Epidermal melanocyte (primary cell): ENCODE measurements around the gene ZNF524.

ENCODE experiments used
- DNase-seq: peaks from one replicate; pipeline ENCODE4 v3.0.0; 2011; ENCODE audit warnings: low spot score; ENCODE audit not compliant: insufficient read length

Gene ZNF524

DNA sequence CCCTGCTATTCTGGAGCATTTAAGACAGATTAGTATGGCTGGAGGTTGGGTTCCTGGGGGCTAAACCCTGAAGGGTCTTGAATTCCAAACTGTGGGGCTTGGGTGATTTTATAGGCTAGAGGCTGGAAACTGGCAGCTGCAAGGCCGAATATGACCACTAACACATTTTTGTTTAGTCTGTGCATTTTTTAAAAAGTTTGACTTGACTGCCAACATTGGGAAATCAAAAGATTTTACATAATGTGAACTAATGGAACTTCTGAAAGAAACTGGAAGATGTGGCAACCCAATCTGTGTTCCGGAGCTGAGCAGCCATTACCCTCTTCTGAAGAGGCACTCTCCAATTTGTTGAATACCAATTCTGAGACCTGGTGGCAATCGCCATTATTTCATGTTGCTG is 19.2 kb downstream of the ZNF524 start:
- peak; percentile 33 for DNase-seq

DNA sequence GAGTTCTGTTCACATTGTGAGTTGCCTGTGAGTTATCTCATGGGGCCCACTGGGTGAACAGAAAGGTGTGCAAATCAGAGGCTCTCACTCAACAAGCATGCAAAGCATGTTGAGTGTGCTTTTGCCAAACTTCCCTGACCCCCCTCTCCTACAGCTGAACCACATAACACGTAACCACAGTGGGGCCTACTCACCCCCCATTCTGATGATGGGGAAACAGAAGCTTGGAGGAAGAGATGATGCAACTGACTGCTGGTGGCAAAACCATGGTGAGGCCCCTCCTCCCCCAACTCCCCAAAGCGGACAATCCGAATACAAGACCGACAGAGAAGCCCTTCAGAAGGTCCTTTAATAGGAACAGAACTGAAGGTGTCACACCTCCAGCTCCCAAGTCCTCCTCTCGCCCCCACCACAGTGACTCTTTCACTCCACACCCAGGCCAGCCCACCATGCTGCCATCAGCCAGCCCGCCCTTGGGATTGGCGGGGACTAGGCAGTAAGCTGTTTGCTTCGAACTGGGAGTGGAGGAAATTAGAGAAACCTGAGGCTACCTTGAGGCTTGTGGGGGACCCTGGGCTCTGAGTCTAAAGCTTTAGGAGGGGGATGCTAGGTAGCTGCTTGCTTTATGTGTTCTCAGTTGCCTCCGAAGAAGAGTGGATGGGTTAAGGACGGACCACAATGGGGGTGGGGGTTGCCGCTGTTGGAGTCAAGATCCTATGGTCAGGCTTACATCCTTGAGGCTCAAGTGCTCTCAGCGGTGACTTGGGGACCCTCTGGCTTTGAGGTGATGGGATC is 20.5 kb downstream of the ZNF524 start:
- no peak for DNase-seq

- DNase-seq: no peak
Measured at GRCh38 chr19:55621205-55621672, 21.2 kb downstream of the ZNF524 start.

DNA sequence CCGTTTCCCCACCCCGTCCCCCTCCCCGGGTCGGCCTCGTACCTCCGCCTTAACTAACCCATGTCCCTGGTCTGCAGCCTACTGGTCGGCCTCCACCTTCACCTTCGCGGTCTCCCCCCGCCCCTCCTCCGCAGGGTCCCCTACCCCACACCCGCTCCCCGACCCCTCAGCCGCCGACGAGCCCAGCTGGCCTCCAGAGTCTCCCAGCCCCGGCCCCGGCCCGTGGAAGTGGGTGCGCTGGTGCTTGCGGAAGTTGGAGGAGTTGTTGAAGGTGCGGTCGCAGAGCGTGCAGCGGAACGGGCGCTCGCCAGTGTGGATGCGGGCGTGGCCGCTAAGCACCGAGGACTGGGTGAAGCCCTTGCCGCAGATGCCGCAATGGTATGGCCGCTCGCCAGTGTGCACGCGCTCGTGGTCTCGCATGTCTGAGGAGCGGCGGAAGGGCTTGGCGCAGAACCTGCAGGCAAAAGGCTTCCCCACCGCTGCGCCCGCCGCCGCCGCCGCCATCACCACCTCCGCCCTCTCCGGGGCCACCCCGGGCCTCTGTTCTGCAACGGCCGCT is 21.7 kb downstream of the ZNF524 start:
- DNase-seq: no peak

DNA sequence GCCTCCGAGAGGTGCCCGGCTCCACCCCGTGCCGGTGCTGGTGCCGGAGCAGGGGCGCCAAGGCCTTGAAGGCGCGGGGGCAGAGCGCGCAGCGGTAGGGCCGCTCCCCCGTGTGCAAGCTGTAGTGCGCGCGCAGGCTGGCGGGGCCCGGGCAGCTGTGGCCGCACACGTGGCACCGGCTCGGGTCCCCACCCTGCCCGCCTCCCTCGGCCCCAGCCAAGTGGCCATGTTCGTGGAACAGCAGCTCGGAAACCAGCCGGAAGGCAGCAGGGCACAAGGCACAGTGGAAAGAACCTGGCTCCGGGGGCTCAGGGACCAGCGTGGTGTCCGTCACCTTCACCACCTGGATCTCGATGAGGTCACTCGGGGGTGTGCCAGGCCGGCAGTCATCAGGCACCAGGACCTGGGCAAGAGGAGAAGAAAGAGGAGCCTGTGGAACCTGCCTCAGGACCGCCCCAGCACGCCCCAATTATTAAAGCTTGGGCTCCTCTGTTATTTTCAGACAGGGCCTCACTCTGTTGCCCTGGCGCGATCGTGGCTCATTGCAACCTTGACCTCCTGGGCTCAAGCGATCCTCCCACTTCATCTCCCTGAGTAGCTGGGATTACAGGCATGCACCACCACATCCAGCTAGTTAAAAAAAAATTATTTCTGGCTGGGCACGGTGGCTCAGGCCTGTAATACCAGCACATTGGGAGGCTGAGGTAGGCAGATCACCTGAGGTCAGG is 22.3 kb downstream of the ZNF524 start:
- DNase-seq: no peak

GRCh38 chr19:55623130-55623529 is 23.0 kb downstream of the ZNF524 start:
- DNase-seq: no peak

DNA sequence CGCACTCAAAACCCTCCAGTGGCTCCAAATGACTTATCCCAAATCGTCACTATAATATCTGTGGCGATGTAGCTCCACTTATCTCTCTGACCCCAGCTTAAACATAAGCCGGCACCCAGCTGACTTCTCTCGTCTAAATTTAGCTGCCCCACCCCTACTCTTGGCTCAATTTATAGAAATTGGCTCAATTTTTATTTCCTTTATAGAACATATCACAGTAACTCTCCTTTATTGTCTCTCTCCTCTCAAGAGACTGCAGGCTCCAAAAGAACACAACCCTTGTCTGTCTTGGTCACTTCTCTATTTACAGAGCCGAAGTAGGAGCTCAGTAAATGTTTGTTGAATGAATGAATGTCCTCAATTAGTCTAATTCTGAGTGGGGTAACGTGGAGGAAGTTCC is 23.5 kb downstream of the ZNF524 start:
- peak; percentile 16 for DNase-seq

- DNase-seq: peak; percentile 96
Measured at GRCh38 chr19:55624109-55625003, 24.3 kb downstream of the ZNF524 start, which contains the start of gene ZNF784. TSS of gene ZNF784 (minus strand) at chr19:55624566. CDS start at chr19:55624561, 5 bp downstream.

DNA sequence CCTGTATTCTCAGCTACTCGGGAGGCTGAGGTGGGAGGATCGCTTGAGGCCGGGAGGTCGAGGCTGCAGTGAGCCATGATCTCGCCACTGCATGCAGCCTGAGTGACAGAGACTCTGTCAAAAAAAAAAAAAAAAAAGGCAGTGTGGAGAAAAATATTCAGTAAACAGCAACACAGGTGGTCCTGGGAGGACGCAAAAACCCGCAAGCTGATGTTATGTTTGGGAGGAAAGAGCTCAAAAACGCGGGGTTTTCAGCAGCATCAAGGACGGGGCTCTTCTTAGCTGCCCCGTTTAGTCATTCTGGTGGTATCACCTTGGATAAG is 24.9 kb downstream of the ZNF524 start:
- no peak for DNase-seq

- no peak for DNase-seq
Measured at GRCh38 chr19:55626350-55626749, 26.3 kb downstream of the ZNF524 start.

DNA sequence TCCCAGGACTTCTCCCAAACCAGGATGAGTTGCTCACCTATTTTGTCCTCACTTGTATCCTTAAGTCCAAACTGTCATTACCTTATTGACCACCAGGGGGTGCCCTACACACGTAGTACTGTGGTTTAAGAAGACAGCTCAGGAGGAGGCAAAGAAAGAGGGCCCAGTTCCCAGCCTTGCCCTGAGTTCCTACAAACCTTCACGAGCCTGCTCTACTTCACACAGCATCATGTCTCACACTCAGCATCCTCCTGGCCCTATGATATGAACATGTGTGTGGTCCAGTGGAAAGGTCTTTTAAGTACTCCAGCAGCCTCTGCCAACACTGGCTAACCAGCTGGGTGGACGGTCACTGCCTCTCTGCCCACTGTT is 32.4 kb downstream of the ZNF524 start:
- DNase-seq: peak; percentile 76

- DNase-seq: no peak
Measured at GRCh38 chr19:55633861-55634260, 33.8 kb downstream of the ZNF524 start.

- DNase-seq: no peak
Measured at GRCh38 chr19:55635334-55635717, 35.2 kb downstream of the ZNF524 start.

DNA sequence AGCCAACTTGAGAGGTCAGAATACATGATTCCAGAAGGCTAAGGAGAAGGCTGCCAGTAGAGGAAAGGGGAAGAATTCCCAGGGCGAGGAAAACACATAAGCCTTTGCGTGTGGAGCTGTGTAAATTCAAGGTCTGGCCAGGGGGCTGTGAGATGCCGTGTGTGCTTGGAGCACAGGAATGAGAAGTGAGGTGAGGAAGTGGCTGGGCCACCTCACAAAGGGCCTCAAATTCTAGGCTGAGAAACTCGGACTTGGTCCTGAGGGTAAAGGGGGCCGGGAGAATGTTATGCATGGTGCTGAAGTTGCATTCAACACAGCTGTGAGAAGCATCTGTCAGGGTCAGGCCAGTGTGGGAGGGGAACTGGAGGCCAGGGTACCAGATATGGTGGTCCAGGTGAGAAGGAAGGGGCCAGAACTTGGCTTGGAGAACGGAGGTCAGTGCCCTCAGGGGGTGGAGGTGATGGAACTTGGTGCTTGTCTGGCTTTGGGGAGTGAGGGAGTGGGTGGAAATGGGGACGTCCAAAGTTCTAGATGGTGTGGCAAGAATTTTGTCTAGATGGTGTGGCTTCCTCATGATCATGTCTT is 35.9 kb downstream of the ZNF524 start:
- DNase-seq: no peak

DNA sequence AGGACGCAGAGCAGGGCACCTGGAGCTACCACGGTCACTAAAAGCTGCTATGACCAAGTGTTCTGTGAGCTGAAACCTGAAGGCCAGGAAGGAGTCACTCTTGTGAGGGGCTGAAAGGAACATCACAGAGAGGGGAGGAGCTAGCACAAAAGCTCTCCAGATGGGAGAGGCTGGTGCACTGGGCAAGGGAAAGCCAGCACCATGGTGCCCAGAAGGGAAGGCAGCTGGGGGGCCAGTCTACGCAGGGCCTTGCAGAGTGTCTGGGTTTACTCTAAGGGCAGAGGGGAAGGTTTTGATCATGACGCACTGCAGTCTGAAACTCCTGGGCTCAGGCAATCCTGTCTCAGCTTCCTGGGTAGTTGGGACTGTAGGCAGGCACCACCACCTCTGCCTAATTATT is 36.6 kb downstream of the ZNF524 start:
- no peak for DNase-seq

DNA sequence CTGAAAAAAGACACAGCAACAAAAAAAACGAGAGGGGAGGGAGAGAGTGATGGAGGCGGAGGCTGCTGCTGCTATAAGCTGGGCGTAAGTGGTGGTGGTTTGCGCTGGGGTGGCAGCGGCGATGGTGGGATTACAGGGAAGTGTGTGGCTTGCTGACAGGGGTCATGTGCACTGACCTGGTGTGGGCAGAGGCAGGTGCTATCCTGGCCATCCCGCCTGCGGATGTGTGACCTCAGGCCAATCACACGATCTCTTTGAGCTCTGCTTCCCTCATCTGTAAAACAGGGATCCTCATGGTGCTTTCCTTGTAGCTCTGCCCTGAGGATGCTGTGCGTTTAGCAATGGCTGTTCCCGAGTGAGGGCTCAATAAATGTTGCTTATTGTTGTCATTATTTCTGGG is 37.4 kb downstream of the ZNF524 start:
- DNase-seq: no peak

DNA sequence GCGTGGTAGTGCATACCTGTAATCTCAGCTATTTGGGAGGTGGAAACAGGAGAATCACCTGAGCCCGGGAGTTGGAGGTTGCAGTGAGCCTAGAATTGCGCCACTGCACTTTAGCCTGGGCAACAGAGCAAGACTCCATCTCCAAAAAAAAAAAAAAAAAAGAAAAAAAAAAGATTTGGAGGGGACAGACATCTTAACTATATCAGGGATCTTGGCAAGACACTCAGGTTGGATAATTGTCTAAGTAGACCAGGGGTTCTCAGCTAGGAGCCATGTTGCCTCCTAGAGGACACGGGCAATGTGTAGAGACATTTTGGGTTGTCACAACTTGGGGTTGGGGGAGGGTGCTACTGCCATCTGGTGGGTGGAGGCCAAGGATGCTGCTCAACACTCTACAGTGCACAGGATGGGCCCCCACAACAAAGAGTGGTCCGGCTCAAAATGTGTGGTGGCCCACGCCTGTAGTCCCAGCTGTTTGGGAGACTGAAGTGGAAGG is 38.8 kb downstream of the ZNF524 start:
- DNase-seq: no peak

DNA sequence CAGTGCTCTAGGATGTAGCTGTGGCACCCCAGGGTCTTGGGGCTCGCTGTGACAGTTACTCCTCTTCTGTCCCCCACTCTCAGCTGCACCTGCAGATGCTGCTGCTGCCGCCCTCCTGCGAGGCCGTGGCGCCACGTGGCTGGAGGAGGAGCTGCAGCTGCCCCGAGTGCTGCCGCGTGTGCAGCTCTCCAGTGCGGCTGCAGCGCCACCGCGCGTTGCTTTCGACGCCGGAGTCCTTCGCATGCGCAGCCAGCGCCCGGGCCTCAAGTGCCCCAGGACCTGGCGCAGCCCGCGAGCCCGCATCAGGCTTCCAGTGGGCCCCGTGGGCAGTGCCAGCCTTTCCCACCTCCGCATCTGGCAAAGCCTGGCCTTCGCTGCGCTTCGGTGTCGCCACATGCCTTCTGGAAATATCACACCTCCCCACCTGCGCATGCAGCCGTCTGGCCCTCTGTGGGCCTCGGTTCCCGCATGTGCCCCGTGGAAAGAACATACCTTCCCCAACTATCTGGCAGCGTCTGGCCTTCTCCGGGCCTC is 40.0 kb downstream of the ZNF524 start:
- peak; percentile 70 for DNase-seq

DNA sequence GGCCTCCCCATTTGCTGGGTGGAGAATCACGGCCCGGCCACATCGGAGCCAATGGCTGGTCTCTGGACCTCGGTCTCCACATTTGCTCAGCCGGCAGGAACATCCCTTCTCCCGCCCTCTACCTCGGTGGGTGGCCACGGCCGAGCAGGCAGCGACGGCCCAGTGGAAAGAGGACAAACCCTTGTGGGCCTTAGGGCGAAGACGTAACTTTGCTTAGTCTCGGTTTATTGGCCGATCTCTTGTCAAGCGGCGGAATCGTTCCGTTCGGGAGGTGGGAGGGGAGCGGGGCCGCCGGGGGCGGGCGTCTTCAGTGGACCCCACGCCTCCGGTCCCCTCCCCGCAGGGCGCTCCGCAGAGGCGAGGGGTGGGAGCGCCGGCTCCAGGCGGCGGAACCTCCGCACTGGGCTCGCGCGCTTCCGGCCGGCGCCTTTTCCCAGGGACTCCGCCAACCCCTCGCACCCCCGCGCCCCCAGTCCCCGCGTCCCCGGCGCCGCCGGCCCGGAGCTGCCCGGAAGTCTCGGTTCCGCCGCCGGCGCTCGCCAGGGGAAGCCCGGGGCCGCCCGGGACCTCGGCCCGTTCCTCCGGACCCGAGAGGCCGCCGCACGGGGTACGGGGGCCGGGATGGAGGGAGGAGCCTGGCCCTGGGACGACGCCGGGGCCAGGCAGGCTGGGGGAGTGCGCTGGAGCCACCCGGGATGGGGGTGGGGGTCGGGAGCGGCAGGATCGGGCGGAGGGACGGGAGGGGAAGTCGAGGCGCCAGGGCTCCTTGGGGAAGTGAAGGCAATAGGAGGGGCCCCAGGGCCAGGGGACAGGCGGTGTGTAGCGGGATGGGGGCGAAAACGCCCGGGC is 40.7 kb downstream of the ZNF524 start, which contains the start of gene ZNF580:
Gene ZNF580, plus strand, starts transcription at position 426 of the 849 bp plus-strand sequence. CDS start 1,507 bp downstream, outside the sequence.
- DNase-seq: peak; percentile 79
